ENCODE results near the gene P2RX1. TPM values are rescaled to one million over a fixed set of nuclear protein-coding genes. Genes with fewer than 3 reads are reported as not detected.

P2RX1 gene
- total RNA-seq, 6 experiments from 2014 or later, result 0.50 to 0.78 (median 0.58) TPM; not detected in 1

- ATAC-seq, result no peak
- H3K27ac ChIP-seq, result no peak overlapping the region
- DNase-seq, result no peak
- H3K36me3 ChIP-seq, result no peaks in the 10 kb centered on the region
- intact Hi-C loops (cut with DNase I), result no loop called here
- no peak overlapping the region for H3K4me3 ChIP-seq
- TF ChIP-seq, protein P1, sequence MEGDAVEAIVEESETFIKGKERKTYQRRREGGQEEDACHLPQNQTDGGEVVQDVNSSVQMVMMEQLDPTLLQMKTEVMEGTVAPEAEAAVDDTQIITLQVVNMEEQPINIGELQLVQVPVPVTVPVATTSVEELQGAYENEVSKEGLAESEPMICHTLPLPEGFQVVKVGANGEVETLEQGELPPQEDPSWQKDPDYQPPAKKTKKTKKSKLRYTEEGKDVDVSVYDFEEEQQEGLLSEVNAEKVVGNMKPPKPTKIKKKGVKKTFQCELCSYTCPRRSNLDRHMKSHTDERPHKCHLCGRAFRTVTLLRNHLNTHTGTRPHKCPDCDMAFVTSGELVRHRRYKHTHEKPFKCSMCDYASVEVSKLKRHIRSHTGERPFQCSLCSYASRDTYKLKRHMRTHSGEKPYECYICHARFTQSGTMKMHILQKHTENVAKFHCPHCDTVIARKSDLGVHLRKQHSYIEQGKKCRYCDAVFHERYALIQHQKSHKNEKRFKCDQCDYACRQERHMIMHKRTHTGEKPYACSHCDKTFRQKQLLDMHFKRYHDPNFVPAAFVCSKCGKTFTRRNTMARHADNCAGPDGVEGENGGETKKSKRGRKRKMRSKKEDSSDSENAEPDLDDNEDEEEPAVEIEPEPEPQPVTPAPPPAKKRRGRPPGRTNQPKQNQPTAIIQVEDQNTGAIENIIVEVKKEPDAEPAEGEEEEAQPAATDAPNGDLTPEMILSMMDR (IDR thresholded peaks at IDR 0.05), result no peak
- TF ChIP-seq POLR2A (IDR thresholded peaks at IDR 0.05), result no peak
- 49% methylated on average over 3 of the region's 4 CpGs for WGBS (ENCODE audit: insufficient coverage, low coverage, low lambda C conversion rate, missing lambda C conversion rate)
- H3K9me3 ChIP-seq, result no peaks in the 10 kb centered on the region
- H3K4me1 ChIP-seq, result peaks cover 0 to 14% (median 3%) of the 10 kb centered on the region in 4 donors
- H3K27me3 ChIP-seq, result no peaks in the 10 kb centered on the region
Observed at GRCh38 chr17:3890878-3891219, 25.4 kb downstream of the P2RX1 start.

- Histone ChIP-seq H3K4me1 (peaks cover 0 to 14% (median 3%) of the 10 kb centered on the region in 4 donors), H3K36me3 (no peaks in the 10 kb centered on the region), H3K27me3 (no peaks in the 10 kb centered on the region), H3K9me3 (no peaks in the 10 kb centered on the region), H3K4me3 (no peak overlapping the region), H3K27ac (no peak overlapping the region)
- DNase-seq (no peak), ATAC-seq (no peak)
- WGBS (ENCODE audit: insufficient coverage, low coverage, low lambda C conversion rate, missing lambda C conversion rate), result 71% methylated on average over 9 of the region's 22 CpGs
- intact Hi-C loops (cut with DNase I), result no loop called here
- TF ChIP-seq, protein P1 (IDR thresholded peaks at IDR 0.05), result no peak
- TF ChIP-seq POLR2A (IDR thresholded peaks at IDR 0.05), result no peak
Observed at GRCh38 chr17:3890082-3890877, 26.0 kb downstream of the P2RX1 start.

- 84% methylated on average over 6 of the region's 17 CpGs for WGBS (ENCODE audit: insufficient coverage, low coverage, low lambda C conversion rate, missing lambda C conversion rate)
- intact Hi-C loops (cut with DNase I), result no loop called here
- DNase-seq, result no peak
- Histone ChIP-seq H3K36me3 (no peaks in the 10 kb centered on the region), H3K4me3 (no peak overlapping the region), H3K4me1 (peaks cover 0 to 14% (median 3%) of the 10 kb centered on the region in 4 donors), H3K27me3 (no peaks in the 10 kb centered on the region), H3K27ac (no peak overlapping the region), H3K9me3 (no peaks in the 10 kb centered on the region)
- no peak for ATAC-seq
- no peak for TF ChIP-seq POLR2A (IDR thresholded peaks at IDR 0.05)
- TF ChIP-seq, protein P1 (IDR thresholded peaks at IDR 0.05), result no peak
Observed at GRCh38 chr17:3889325-3890012, 26.8 kb downstream of the P2RX1 start.

DNA sequence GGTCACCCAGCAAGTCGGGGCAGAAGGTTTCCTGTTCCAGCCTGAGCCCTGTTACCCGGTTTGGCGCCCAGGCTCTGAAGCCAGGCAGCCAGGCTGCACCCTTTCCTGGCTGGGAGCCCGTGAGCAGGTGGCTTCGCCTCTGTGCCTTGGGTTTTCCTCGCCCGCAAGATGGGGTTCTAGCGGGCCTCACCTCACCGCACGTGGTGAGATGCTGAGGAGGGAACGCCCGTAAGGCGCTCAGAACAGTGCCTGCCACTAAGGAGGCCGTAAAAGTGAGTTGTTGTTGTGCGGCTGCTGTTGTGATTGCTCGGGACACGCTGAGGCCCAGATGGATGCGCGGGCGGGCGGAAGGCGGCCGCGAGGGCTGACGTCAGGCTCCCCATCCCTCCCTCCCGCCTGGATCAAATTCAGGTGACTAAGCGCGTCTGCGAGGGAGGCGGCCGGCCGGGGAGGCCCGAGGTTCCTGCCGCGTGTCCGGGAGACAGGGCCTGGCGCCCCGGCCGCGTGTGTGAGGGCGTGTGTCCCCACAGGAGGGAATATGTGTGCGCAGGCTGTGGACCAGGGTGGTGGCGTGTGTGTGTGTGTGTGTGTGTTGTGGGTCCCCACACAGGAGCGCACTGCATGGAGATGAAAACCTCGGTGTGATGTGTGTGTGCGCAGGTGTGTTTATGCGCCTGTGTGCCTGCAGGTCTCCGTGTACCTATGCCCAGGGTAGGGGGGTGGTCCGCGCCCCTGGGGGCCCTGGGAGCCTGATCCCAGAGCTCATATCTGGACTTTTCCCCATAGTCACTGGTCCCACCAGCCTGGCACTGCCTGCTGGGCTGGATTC lies 27.7 kb downstream of the P2RX1 start:
- Histone ChIP-seq H3K4me3 (no peak overlapping the region), H3K4me1 (peaks cover 0 to 8% (median 1%) of the 10 kb centered on the region in 4 donors), H3K36me3 (no peaks in the 10 kb centered on the region), H3K27ac (no peak overlapping the region), H3K9me3 (no peaks in the 10 kb centered on the region), H3K27me3 (no peaks in the 10 kb centered on the region)
- no peak for TF ChIP-seq POLR2A (IDR thresholded peaks at IDR 0.05)
- TF ChIP-seq, protein P1 (IDR thresholded peaks at IDR 0.05), result no peak
- DNase-seq (no peak), ATAC-seq (no peak)
- WGBS (ENCODE audit: insufficient coverage, low coverage, low lambda C conversion rate, missing lambda C conversion rate), result 36% methylated on average over 5 of the region's 50 CpGs
- intact Hi-C loops (cut with DNase I), result no loop called here
